Pons (tissue), 1 donor: Measurements from ENCODE around the gene CYP2E1.
"Not testable (repeated sequence)": the region's sequence is repeated elsewhere in the genome, so short reads cannot be mapped to it uniquely, and the experiment has no call there.

ENCODE experiments used
- DNase-seq: peaks from one replicate; pipeline ENCODE4 v3.0.0-alpha.2; 2016; ENCODE audit warnings: low spot score

The CYP2E1 gene

DNA sequence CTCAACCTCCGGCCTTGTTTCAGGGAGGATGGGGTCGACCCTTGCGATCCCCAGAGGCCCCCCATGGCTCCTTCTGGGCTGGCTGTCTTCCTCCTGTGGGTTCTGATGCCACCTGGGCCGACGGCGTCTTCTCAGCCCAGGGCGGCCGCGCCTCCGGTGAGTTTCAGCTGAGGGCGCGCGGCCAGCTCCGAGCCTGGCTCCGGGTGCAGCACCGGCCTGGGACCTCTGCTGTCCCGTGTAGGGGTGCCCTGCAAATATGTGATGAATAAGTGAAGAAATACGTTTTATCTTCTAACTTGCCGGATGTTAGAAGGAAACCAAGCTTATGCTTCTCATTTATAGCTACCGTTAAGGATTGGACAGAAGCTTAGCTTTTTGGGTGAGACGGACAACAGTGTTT is 42.6 kb downstream of the CYP2E1 start:
- not testable (repeated sequence) for DNase-seq

DNA sequence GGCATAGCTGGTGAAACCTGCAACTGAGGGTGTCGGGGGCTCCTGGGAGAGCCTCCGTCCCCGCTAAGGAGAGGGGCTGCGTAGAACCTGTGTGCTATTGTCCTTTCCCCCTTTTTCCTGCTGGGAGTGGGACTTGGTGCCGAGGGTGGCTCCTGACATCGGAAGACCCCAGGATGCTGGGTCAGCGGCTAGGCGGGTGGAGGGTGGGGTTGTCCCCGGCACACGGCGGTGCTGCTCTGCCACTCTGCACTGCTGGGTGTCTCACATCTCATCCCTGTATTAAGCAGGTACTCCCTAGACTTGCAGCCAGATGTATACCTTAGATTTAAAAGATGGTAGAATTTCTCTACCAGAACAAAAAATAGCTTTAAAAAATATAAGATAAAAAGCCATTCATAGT is 44.9 kb downstream of the CYP2E1 start:
- DNase-seq: not testable (repeated sequence)

DNA sequence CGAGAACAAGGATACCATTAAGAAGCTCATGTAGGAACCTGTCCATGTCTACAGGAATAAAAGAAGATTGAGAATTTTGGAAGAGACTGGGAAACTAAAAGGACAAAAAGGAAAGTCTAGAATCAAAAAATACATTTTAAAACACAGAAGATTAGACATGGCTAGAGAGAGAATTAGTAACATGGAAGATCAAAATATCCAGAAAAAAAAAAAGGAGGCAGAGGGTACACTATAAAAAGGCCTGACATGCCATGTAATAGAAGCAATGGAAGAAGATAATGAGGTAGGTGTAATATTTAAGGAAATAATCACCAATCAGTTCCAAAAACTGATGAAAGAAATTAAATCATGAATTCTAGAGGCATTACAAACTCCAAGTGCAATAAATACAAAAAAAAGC is 46.3 kb downstream of the CYP2E1 start:
- not testable (repeated sequence) for DNase-seq

DNA sequence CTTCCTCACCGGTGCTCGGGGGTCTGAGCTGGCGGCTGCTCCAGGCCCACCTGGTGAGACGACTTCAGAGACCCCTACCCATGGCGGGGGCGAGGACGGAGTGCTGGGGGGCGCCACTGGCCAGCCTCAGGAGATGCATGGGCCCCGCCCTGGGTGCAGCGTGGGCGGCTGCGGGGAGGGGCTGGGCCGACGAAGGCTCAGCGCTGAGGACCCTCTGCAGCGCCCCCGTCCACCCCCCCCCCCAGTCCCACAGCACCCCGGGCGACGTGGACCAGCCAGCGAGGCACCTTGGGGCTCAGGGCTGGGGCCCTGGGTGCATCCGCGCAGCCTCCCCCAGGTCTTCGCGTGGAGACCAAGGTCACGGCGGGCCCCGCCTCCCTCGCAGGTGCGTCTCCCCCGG is 49.9 kb downstream of the CYP2E1 start:
- not testable (repeated sequence) for DNase-seq
